HG03103 (cell line): ENCODE results near the gene CAMSAP1.

Experiments
- ATAC-seq: cut with Tn5 transposase; IDR thresholded peaks from one replicate; pipeline ENCODE4 v1.9.1; 2021; ENCODE audit warnings: low read depth; ENCODE audit not compliant: unreplicated experiment

The CAMSAP1 gene

DNA sequence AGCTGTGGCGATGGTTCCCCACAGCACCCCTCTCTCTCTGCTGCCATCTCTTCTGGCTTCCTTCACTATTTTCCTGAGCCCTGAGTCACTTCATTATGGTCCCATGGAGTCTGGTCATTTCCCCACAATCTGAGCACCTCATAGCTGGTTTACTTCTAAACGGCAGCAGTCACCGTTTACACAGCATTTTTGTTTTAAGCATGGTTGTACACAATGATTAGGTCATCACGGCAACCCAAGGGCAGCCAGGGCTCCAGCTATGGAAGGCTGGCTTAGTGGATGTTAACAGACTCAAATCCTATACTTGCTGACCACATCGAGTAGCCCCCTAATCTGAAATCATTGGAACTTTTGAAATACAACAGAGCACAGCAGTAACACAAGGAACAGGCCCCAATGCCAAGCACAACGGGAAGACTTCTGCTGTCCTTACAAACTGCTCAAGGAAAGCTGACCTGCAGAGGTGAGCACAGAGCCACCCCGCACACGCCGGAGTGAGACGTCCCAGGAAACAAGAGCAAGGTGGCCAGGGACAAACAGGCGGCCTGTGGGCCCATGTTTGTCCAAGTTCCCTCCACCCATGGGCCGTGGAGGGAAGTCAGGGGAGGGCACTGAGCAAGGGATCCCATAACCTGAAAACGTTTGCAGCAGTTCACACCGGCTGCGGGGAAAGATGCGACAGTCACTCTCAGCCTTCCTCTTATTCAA is 22.9 kb downstream of the CAMSAP1 start:
- ATAC-seq = no peak

DNA sequence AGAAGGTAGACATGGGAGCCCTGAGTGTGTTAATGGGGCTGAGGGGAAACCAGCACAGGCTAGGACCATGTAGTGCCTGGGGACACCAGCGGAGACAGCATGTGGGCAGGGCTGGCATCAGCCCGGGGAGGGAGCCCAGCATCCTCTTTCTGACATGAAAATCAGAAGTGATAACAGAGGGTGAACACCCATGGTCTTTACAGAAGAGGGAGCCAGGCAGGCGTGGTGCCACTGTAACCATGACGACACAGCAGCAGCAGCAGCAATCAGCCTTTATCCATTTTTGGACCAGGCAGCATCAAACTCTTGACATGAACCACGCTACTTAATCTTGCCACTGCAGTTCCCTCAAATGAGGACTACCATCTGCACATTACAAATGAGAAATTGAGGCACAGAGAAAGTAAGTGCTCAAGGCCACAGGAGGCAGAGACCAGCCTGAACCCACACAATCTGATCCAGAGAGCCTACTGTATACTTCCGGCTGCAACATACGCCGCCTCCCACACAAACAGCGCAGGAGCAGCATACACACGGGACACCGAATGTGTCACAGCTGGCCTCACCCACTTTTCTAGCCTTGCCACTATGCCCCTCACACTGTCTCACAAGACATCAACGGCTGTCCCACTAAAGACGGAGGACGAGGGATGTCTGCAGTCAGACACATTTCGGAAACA is 23.8 kb downstream of the CAMSAP1 start:
- no peak for ATAC-seq

DNA sequence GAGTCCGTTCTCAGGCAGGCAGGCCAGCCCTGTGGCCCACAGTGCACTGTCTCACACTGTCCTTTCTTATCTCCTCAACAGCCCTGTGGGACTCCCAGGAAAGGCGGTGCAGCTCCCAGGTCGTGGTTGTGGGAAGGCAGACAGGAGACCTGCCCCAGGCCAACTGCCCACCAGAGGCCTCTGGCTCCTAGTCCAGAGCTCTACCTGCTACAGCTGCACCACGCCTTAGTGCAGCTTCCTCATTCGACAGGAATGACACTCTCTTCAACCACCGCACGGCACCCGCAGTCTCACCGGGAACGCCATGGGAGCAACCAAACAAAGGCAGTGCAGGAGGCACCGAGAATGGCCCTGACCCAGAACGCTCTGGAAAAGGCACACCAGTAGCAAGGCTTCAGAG is 25.3 kb downstream of the CAMSAP1 start:
- no peak for ATAC-seq

DNA sequence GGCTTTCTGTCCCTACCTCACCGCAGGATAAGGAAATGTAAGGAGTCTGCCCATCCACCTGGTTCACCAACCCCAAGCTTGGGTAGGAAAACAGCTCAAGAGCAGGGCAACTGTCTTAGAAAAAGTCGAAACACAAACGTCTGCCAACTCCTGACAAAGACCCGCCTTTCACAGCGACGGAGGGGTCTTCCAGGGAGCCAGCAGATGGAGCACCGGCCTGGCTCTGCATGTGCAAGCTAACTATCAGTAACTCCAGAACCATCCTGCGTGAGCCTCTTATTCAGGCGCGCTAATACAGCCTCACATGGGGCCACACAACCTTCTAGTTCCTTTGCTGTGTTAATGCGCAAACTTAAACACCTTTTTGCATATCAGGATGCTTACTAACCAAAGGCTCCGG is 26.9 kb downstream of the CAMSAP1 start:
- ATAC-seq = no peak

DNA sequence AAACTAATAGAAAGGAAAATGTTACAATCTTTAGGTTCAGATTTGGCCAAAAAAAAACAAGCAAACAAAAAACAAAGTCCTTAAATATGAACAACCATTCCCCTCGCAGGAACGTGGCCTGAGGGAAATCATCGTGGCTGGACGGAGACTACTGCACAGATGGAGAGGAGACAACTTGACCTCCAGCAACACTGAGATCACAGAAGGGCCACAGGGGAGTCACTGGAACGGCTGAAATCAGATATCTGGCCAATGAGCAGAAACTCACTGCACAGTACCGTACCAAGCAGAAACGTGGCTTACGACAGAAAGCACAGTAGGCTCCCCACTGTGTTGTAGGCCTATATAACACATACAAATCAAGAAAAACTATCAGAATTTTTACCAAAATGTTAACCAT is 27.7 kb downstream of the CAMSAP1 start:
- ATAC-seq = no peak

DNA sequence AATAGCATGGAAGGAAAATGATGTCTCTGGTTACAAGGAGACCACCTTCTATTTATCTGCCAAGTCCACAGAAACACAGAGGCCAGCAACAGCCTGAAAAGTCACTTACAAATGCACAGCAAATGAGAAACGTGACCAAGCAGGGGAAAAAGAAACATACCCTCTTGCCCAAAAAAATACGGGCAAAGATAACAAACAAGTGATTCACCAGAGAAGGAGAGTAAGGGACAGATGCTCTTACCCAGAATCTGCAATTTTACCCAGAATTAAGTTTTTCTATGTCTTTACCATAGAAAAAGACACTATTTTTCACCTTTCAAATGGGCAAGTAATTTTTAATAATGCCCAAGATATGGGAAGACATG is 28.1 kb downstream of the CAMSAP1 start:
- no peak for ATAC-seq

DNA sequence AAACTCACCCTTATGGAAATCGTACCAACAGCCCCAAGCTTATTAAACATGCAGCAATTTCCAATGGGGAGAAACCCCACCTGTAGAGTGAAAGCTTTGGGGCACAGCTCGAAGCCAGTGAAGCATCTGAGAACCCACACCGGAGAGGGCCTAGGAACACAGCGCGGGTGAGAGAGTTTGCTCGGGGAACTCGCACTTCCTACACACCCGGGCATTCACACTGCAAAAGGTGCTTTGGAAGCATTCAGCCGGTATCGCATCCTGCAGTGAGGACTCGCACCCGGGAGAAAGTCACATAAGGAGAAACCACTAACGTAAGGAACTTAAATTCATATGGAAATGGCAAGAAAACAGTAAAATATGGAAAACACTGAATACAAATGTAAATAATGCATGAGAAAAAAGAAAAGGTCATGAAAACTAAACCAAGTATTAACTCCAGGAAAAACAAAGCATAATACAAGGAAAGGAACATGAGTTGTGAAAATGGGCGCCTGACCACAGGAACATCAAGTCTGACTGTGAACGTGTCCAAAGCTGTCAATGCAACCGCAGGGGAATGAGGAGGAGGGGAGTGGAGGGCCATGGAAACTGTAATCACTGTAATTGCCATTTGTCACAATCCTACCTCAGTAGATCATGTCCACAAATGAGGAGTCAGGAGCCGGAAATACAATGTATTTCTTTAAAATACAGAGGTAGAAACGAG is 28.7 kb downstream of the CAMSAP1 start:
- ATAC-seq = no peak

DNA sequence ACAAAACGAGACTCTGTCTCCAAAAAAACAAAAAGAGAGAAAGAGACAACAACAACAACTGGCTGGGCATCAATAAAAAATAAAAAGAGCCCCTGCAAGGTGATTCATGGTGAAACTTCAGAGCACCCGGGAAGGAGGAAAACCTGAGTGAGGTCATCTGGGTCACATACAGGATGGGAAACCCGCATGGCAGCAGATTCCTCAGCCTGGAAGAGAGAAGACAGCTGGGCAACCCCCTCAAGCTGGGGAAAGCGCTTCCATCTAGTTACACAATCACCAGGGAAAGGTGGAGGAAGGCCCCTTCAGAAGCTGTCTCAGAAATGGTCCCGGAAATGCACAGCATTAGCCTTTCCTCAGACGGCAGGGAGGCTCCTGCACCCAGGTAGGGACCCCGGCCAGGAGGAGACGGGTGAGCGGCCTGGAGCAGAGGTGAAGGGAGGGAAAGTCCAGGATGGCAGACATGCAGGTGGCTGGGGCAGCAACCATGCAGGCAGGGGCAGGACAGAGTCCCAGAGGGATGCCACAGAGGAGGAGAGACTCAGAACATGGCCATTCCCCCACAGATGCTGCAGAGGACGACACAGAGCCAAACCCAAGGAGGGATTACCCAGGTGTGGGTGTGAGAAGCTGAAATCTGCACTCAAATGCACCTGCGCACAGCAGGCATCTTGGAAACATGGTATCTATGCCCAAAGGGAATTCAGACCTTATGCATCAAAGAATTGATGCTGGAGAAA is 29.4 kb downstream of the CAMSAP1 start:
- no peak for ATAC-seq

DNA sequence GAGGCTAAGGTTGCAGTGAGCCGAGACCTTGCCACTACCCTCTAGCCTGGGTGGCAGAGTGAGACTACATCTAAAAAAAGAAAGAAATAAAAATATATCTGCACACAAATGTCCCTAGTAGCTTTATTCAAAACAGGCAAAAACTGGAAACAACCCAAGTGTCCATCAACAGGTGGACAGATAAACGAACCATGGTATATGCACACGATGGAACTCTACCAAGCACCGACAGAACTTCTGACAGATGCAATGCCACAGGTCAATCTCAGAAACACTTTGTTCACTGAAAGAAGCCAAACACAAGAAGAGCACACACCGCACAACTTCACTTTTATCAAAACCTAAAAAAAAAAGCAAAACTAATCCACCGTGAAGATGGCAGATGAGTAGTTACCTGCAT is 30.4 kb downstream of the CAMSAP1 start:
- ATAC-seq = no peak

DNA sequence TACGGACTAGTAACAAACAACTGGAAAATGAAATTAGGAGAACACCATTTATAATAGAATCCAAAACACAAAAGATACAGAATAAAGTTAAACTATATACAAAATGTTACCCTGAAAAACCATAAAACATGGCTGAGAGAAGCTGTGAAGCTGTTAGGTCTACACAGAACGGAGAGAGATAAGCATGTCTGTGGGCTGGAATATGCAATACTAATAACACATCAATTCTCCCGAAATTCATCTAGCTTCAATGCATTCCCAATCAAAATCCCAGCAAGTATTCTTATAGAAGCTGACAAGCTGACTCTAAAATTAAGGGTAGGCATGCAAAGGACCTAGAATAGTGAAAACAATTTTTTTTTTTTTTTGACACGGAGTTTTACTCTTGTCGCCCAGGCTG is 32.5 kb downstream of the CAMSAP1 start:
- ATAC-seq = no peak

DNA sequence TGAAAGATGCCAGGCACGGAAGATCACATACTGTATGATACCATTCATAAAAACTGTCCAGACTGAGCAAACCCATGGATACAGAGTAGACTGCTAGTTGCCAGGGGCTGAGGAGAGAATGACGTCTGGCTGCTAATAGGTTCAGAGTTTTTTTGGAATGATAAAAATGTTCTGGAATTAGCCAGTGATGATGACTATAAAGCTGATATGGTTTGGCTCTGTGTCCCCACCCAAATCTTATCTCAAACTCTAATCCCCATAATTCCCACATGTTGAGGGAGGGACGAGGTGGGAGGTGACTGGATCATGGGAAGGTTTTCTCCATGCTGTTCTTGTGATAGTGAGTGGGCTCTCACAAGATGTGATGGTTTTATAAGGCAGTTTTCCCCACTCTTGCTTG is 37.4 kb downstream of the CAMSAP1 start:
- no peak for ATAC-seq

DNA sequence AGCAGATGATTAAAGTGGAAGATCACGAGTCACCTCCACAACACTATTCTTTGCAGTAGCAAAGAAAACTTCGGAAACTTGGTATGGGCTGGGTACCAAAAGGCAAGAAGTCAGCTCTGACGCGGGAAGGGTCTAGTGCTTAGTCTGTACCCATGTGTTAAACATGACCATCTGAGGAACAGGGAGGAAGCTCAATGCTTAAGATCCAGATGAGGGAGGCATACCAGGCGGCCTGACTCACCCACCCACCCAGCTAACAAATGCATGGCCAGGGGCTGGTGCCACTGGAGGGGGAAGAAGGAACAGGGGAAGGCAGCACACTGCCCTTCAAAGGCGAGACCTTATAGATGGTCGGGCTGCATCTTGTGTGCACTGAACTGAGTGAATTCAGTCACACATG is 41.8 kb downstream of the CAMSAP1 start:
- no peak for ATAC-seq

DNA sequence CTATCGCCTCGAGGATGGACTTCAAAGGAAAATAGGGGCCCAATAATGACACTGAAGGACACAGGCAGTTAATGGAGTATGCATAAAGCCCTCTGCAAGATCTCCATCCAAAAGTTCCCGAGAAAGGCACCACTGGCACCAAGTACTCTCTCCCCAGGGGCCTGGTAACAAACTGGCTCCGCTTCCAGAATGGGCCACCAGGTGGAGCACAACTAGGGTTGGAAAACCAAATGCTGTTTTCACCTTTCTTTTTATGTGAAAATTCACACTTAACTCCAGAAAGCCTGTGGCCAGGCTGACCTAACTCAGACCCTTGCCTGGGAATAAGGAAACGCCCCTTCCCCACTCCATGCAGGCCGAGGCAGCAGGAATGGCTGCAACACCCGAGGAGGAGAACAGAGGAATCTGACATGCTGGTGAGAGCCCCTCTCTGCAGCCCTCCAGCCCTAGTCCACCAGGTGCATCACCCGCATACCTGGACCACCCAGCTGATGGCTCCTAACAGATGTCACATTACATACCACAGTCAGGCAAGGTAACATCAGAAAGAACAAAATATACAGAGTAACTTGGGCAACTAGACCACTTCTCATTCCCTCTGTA is 42.8 kb downstream of the CAMSAP1 start:
- ATAC-seq = no peak

DNA sequence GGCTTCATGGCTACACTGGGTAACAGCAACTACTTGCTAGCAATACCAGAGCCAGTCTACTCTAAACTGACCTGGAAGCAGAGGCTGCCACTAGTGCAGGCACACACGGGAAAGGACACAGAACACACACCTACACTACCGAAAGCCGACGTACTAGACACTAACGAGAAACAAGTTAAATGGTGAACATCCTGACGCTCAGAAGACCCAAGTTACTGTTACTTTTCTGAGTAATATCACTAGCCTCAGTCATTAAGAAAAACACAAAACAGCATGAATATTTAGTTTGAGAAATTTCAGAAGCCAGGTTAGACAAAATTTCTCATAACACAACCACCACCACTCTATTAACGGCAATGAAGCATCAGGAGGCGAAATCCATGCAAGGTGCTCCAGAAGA is 44.5 kb downstream of the CAMSAP1 start:
- ATAC-seq = no peak

DNA sequence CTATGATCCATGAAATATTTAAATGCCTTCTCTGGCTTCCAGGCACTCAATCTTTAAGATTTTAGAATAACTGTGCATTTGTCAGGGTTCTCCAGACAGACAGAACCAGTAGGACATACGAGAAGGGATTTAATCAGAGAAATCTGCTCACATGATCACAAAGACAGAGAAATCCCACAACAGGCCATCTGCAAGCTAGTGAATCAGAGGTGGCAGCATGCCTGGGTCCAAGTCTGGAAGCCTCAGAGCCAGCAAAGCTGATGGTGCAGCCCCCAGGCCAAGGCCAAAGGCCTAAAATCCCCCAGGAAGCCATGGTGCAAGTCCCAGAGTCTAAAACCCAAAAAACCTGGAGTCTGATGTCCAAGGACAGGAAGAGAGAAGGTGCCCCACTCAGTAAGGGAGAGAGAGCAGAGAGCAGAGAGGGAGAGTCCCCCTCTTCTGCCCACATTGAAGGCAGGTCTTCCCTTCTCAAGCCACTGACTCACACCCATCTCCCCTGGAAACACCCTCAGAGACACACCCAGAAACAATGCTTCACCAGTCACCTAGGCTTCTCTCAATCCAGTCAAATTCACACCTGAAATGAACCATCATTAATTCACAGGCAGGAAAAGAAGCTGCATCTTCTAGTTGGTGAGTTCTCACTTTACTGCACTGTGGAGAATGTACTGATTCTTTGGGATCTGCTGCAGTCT is 48.7 kb downstream of the CAMSAP1 start:
- no peak for ATAC-seq

DNA sequence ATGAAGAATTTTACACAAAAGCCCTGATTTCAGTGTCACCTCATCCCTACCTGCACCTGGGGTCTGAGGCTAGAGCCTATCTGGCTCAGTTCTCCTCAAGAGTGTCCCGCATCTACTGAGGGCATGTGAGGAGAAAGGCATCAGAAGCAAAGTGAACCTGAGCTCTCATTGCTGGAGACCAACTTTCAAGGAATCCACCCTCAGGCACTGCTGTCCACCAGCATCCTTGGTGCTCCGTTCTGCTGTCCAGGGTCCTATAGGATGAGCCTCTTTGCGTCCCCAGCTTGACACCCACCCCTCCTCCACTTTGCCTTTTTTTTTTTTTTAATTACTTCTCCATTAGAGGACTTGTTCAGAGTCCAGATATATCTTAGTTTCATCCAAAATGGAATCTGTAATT is 49.5 kb downstream of the CAMSAP1 start:
- no peak for ATAC-seq

DNA sequence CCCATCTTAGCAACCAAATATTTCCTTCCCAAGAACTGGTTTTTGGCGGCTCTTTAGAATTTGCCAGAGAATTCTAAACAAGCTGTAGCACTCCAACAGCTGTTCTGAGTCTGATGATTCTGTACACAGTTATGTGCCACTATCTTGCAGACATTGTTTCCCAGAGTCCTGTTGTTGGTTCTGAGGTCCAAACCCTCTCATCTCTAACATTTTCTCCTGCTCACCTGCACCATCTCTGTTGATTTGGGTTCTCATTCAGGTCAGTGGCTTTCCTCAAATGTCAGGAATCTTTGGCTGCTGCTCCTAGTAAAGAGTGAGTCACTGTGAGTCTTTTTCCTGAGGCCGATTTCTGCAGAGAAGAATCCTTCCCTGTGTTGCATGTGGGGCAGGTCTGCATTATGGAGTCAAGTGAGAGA is 50.0 kb downstream of the CAMSAP1 start:
- no peak for ATAC-seq

DNA sequence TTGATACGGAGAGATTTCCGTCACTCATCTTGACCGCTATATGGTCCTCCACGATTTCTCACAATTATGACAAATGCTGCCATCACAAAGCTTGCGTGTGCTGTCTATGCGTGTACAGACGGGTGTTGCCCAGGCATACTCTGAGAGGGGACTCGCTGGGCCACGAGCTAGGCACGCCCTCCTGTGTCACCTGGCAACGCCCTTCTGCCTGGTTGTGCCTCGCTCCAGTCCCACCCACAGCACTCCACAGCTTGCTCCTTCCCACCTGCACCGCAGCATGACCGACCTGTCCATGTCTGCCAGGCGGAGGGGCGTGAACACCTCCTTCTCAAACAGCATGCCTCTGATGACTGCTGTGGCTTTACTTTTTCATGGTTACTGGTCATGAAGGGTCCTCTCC is 55.6 kb downstream of the CAMSAP1 start:
- ATAC-seq = no peak

DNA sequence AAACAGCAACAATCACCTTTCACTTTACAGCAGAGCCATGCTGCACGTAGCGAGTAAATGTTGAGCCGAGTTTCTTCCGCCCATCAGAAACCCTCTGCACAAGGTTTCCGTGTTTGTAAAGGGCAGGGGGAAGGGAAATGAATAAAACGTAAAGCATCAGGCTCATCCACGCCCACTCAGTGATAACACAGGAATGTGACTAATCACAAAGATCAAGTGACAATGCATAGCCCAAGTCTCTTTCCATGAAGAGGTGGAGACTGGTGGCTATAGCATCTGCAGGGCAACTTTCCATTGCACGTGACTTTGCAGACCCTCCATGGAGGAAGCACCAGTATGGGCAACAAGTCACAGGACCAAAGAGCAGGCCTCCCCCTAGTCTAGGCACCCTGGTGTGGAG is 56.6 kb downstream of the CAMSAP1 start:
- ATAC-seq = no peak

DNA sequence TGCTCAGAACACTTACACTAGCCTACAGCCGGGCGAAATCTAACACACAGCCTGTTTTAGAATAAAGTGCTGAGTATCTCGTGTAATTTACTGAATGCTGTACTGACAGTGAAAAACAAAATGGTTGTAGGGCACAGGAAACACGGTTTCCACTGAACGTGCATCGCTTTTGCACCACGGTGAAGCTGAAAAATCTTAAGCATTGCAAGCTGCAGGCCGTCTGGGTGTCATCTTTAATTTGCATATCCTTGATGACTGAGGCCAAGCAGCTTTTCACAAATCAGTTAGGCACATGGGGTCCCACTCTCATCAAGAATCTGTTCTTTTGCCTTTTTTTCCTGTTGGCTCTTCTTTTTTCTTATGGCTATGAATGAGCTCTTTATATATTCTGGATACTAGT is 58.2 kb downstream of the CAMSAP1 start:
- no peak for ATAC-seq
